Kidney (tissue), 14 donors: ENCODE measurements around the gene CYBRD1. TPM values are rescaled to one million over a fixed set of nuclear protein-coding genes. Genes with fewer than 3 reads are reported as not detected.

ENCODE experiments used
- DNase-seq, 5 donors: peaks; one replicate each; pipeline ENCODE4 v3.0.0-alpha.2; 2013 to 2020
- FAIRE-seq: peaks from 2 replicates; lab custom pipeline; 2012; peaks lifted over from hg19 to GRCh38; lab: Jason Lieb, UNC
- H3K27ac ChIP-seq, 2 donors: one replicate each; pipeline ENCODE4 v1.7.0; 2013; ENCODE audit warnings: low read depth in 2 of 2, low read length in 2 of 2, inconsistent platforms in 1 of 2
- H3K27me3 ChIP-seq: one replicate; pipeline ENCODE4 v1.7.1; 2013; ENCODE audit warnings: low read length, inconsistent platforms; ENCODE audit not compliant: control insufficient read depth, insufficient read depth
- H3K36me3 ChIP-seq, 3 donors: one replicate each; pipeline versions ENCODE4 v1.7.0 to v1.7.1; 2013; ENCODE audit warnings: low read length in 3 of 3, control low read depth in 1 of 3, inconsistent platforms in 1 of 3; ENCODE audit not compliant: insufficient read depth in 3 of 3, control insufficient read depth in 2 of 3
- H3K4me1 ChIP-seq, 3 donors: one replicate each; pipeline versions ENCODE4 v1.7.0 to v1.7.1; 2013; ENCODE audit warnings: low read length in 3 of 3, inconsistent platforms in 1 of 3, low read depth in 1 of 3; ENCODE audit not compliant: control insufficient read depth in 2 of 3, insufficient read depth in 2 of 3
- H3K4me3 ChIP-seq, 3 donors: one replicate each; pipeline versions ENCODE4 v1.7.0 to v1.8.1; 2013; ENCODE audit warnings: low read length in 3 of 3, control low read depth in 1 of 3, inconsistent platforms in 1 of 3
- H3K9ac ChIP-seq, 3 donors: one replicate each; pipeline versions ENCODE4 v1.7.0 to v1.7.1; 2013; ENCODE audit warnings: low read length in 3 of 3, control low read depth in 1 of 3, inconsistent platforms in 1 of 3
- H3K9me3 ChIP-seq, 3 donors: one replicate each; pipeline versions ENCODE4 v1.7.0 to v1.7.1; 2013; ENCODE audit warnings: low read length in 3 of 3, control low read depth in 1 of 3, inconsistent platforms in 1 of 3; ENCODE audit not compliant: control insufficient read depth in 2 of 3, insufficient read depth in 1 of 3
- CTCF ChIP-seq: IDR thresholded peaks from 3 replicates; pipeline ENCODE4 v1.5.1; 2012; ENCODE audit warnings: mild to moderate bottlenecking, moderate library complexity, borderline replicate concordance; ENCODE audit not compliant: insufficient read depth; ENCODE audit errors: extremely low read depth
- intact Hi-C: fragments of 100-400 bp; cut with DNase I; formaldehyde crosslinking; loops from one replicate; pipeline ENCODE4 v1.11.1; 2022
- polyA plus RNA-seq: library from polyadenylated mRNA; stranded (reverse); fragments of 350-450 nt; fragmentation: Illumina TruSeq; extraction: RNeasy Lipid Tissue Mini Kit (QIAGEN cat#74804); gene quantifications from one replicate; pipeline ENCODE4 v1.2.3, GENCODE V29; 2014; ENCODE audit warnings: low read depth, low replicate concordance; ENCODE audit not compliant: insufficient read depth
- total RNA-seq: library from RNA; stranded (reverse); fragmentation: NEBNext Ultra II Directional; extraction: Animal tissue kit (Norgen Biotek cat#: 25700); gene quantifications from one replicate; pipeline ENCODE4 v1.2.1, GENCODE V29; 2021
- donor health status: control.
- donor health status: control.
- donor health status: control.
- donor health status: control.
- donor health status: control.
- donor health status: DM: yes; HTN: yes; CAD: no.
- donor health status: Normal renal cell carcinoma (clear cell type).

Gene CYBRD1
- total and polyA plus RNA-seq, 2 donors from 2014 or later = 17.7 to 57.3 TPM

GRCh38 chr2:171578127-171578803, 56.0 kb downstream of the CYBRD1 start:
- intact Hi-C loops = no loop called here
- TF ChIP-seq CTCF = no peak
- FAIRE-seq = no peak

GRCh38 chr2:171579481-171579880, 57.2 kb downstream of the CYBRD1 start:
- no peak for TF ChIP-seq CTCF
- H3K9me3 ChIP-seq = no peaks in the 10 kb centered on the region
- no peaks in the 10 kb centered on the region for H3K36me3 ChIP-seq
- no peaks in the 10 kb centered on the region for H3K4me1 ChIP-seq
- H3K4me3 ChIP-seq = no peak overlapping the region
- no peak for DNase-seq
- H3K9ac ChIP-seq = no peak overlapping the region
- no peak for FAIRE-seq
- H3K27me3 ChIP-seq = no peaks in the 10 kb centered on the region
- H3K27ac ChIP-seq = no peak overlapping the region
- intact Hi-C loops = no loop called here

More at GRCh38 chr2:171578127-171578803, 56.0 kb downstream of the CYBRD1 start:
- no peaks in the 10 kb centered on the region for H3K4me1 ChIP-seq
- H3K27me3 ChIP-seq = no peaks in the 10 kb centered on the region
- H3K36me3 ChIP-seq = no peaks in the 10 kb centered on the region
- no peak overlapping the region for H3K9ac ChIP-seq
- H3K4me3 ChIP-seq = no peak overlapping the region
- no peak for DNase-seq
- H3K9me3 ChIP-seq = no peaks in the 10 kb centered on the region
- no peak overlapping the region for H3K27ac ChIP-seq

- no peak for DNase-seq
- Histone ChIP-seq H3K9ac (no peak overlapping the region), H3K4me3 (no peak overlapping the region), H3K27ac (no peak overlapping the region), H3K36me3 (no peaks in the 10 kb centered on the region), H3K9me3 (no peaks in the 10 kb centered on the region), H3K27me3 (no peaks in the 10 kb centered on the region), H3K4me1 (no peaks in the 10 kb centered on the region)
- FAIRE-seq = no peak
- TF ChIP-seq CTCF = no peak
- intact Hi-C loops = no loop called here
These were observed 61.3 kb downstream of the CYBRD1 start for GRCh38 chr2:171583566-171583965.

GRCh38 chr2:171584001-171584400, 61.7 kb downstream of the CYBRD1 start:
- intact Hi-C loops = no loop called here
- no peak for DNase-seq

More at GRCh38 chr2:171584001-171584400, 61.7 kb downstream of the CYBRD1 start:
- no peaks in the 10 kb centered on the region for H3K27me3 ChIP-seq
- H3K36me3 ChIP-seq = no peaks in the 10 kb centered on the region
- H3K9ac ChIP-seq = no peak overlapping the region
- no peaks in the 10 kb centered on the region for H3K9me3 ChIP-seq
- FAIRE-seq = no peak
- no peak for TF ChIP-seq CTCF
- H3K4me3 ChIP-seq = no peak overlapping the region
- H3K4me1 ChIP-seq = no peaks in the 10 kb centered on the region
- H3K27ac ChIP-seq = no peak overlapping the region
